Mesenchymal stem cell (in vitro differentiated cells and primary cell): ENCODE measurements around the gene CNTF.

Experiments used
- DNase-seq: peaks from one replicate; pipeline ENCODE4 v3.0.0-alpha.2; 2013
- H2AFZ ChIP-seq: one replicate; pipeline ENCODE4 v1.6.1; 2013; ENCODE audit warnings: low read depth, mild to moderate bottlenecking, control low read depth, inconsistent platforms, low read length, moderate library complexity
- H2AK5ac ChIP-seq: 2 replicates; pipeline ENCODE4 v1.6.1; 2013; ENCODE audit warnings: low read length, moderate library complexity, mild to moderate bottlenecking, inconsistent platforms; ENCODE audit not compliant: severe bottlenecking
- H2BK120ac ChIP-seq: one replicate; pipeline ENCODE4 v1.6.1; 2013; ENCODE audit warnings: low read depth, mild to moderate bottlenecking, inconsistent platforms, low read length, moderate library complexity
- H2BK12ac ChIP-seq, 2 experiments: one replicate each; pipeline ENCODE4 v1.6.1; 2013; ENCODE audit warnings: inconsistent platforms in 2 of 2, low read length in 2 of 2, mild to moderate bottlenecking in 2 of 2, moderate library complexity in 2 of 2, control low read depth in 1 of 2
- H2BK15ac ChIP-seq: one replicate; pipeline ENCODE4 v1.6.1; 2013; ENCODE audit warnings: mild to moderate bottlenecking, low read depth, inconsistent platforms; ENCODE audit not compliant: poor library complexity, severe bottlenecking
- H2BK5ac ChIP-seq: 2 replicates; pipeline ENCODE4 v1.6.1; 2013; ENCODE audit warnings: low read depth, mild to moderate bottlenecking, low read length, control low read depth, inconsistent platforms; ENCODE audit not compliant: poor library complexity, severe bottlenecking
- H3K14ac ChIP-seq, 2 experiments: one replicate each; pipeline ENCODE4 v1.6.1; 2013; ENCODE audit warnings: inconsistent platforms in 2 of 2, low read length in 2 of 2, control low read depth in 1 of 2, mild to moderate bottlenecking in 1 of 2, moderate library complexity in 1 of 2
- H3K18ac ChIP-seq, 2 experiments: one replicate each; pipeline ENCODE4 v1.6.1; 2013; ENCODE audit warnings: inconsistent platforms in 2 of 2, low read length in 2 of 2, control low read depth in 1 of 2, low read depth in 1 of 2, mild to moderate bottlenecking in 1 of 2
- H3K23ac ChIP-seq, 2 experiments: one replicate each; pipeline ENCODE4 v1.6.1; 2013; ENCODE audit warnings: inconsistent platforms in 2 of 2, low read length in 2 of 2, mild to moderate bottlenecking in 2 of 2, moderate library complexity in 2 of 2, control low read depth in 1 of 2
- H3K27ac ChIP-seq: 2 replicates; pipeline ENCODE4 v1.5.1; 2013; ENCODE audit warnings: mild to moderate bottlenecking, moderate library complexity, low read length, control low read depth, inconsistent platforms; ENCODE audit not compliant: poor library complexity, severe bottlenecking
- H3K27me3 ChIP-seq, 2 experiments: 2 replicates each; pipeline versions ENCODE4 v1.6.1 to v1.7.0; 2013; ENCODE audit warnings: low read length in 2 of 2, mild to moderate bottlenecking in 2 of 2, moderate library complexity in 2 of 2, control low read depth in 1 of 2, inconsistent platforms in 1 of 2; ENCODE audit not compliant: control insufficient read depth in 1 of 2, insufficient read depth in 1 of 2
- H3K36me3 ChIP-seq, 2 experiments: 2 replicates each; pipeline versions ENCODE4 v1.6.1 to v1.7.0; 2013; ENCODE audit warnings: low read length in 2 of 2, control low read depth in 1 of 2, inconsistent platforms in 1 of 2, low read depth in 1 of 2, mild to moderate bottlenecking in 1 of 2; ENCODE audit not compliant: insufficient read depth in 2 of 2, control insufficient read depth in 1 of 2
- H3K4ac ChIP-seq, 2 experiments: one replicate each; pipeline ENCODE4 v1.6.1; 2013; ENCODE audit warnings: inconsistent platforms in 2 of 2, low read length in 2 of 2, mild to moderate bottlenecking in 2 of 2, moderate library complexity in 2 of 2, control low read depth in 1 of 2, low read depth in 1 of 2
- H3K4me1 ChIP-seq: 2 replicates; pipeline ENCODE4 v1.6.1; 2013; ENCODE audit warnings: low read depth, low read length, control low read depth; ENCODE audit not compliant: control insufficient read depth, insufficient read depth
- H3K4me2 ChIP-seq: 2 replicates; pipeline ENCODE4 v1.6.1; 2013; ENCODE audit warnings: low read length, mild to moderate bottlenecking, inconsistent platforms; ENCODE audit not compliant: poor library complexity, severe bottlenecking
- H3K4me3 ChIP-seq, 2 experiments: 2 replicates each; pipeline versions ENCODE4 v1.5.1 to v1.7.0; 2013; ENCODE audit warnings: low read length in 2 of 2, mild to moderate bottlenecking in 2 of 2, control low read depth in 1 of 2, low read depth in 1 of 2; ENCODE audit not compliant: insufficient read depth in 1 of 2
- H3K79me1 ChIP-seq: replicated peaks from 2 replicates; pipeline ENCODE4 v1.6.1; 2013; ENCODE audit warnings: mild to moderate bottlenecking, control low read depth, low read length, inconsistent platforms; ENCODE audit not compliant: poor library complexity, severe bottlenecking
- H3K9ac ChIP-seq: 2 replicates; pipeline ENCODE4 v1.7.0; 2013; ENCODE audit warnings: mild to moderate bottlenecking, low read length, moderate library complexity
- H3K9me3 ChIP-seq: 2 replicates; pipeline ENCODE4 v1.7.0; 2013; ENCODE audit warnings: mild to moderate bottlenecking, low read length; ENCODE audit not compliant: control insufficient read depth
- H4K8ac ChIP-seq: one replicate; pipeline ENCODE4 v1.6.1; 2013; ENCODE audit warnings: inconsistent platforms, mild to moderate bottlenecking, low read length, moderate library complexity
- H4K91ac ChIP-seq: one replicate; pipeline ENCODE4 v1.6.1; 2013; ENCODE audit warnings: mild to moderate bottlenecking, low read length, inconsistent platforms
- WGBS: methylation state at CpG from one replicate; pipeline ENCODE4 v1.1.7; 2013; ENCODE audit warnings: mixed read lengths; 5-methylcytosine and 5-hydroxymethylcytosine counted together

The CNTF gene

DNA sequence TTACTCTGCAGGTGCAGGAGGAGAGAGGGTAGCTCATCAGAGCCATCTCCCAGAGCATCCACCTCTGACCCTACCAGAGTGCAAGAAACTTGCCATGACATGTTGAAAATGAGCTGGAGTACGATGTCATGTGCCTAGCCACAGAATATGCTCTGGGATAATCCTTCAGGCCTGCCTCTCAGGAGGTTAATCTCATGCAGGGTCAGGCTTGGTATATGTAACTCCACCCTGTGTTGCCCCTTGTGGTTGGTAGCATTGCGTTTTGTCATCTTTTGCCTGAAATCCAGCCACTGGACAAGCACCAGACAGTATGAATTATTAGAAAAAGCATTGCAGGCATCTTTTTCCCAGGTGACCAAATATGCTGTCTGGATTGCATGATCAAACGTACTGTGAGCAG is 36.2 kb downstream of the CNTF start:
- no peak overlapping the region for H2BK120ac ChIP-seq
- no peak overlapping the region for H4K8ac ChIP-seq
- no peak overlapping the region for H3K18ac ChIP-seq
- H3K9me3 ChIP-seq: no peaks in the 10 kb centered on the region
- H2BK12ac ChIP-seq: no peak overlapping the region
- H2BK5ac ChIP-seq: no peak overlapping the region
- H3K4me1 ChIP-seq: no peaks in the 10 kb centered on the region
- no peak overlapping the region for H4K91ac ChIP-seq
- no peak overlapping the region for H3K14ac ChIP-seq
- H3K4ac ChIP-seq: no peak overlapping the region
- H3K9ac ChIP-seq: no peak overlapping the region
- no peak for DNase-seq
- 74% methylated on average over 3 of the region's 3 CpGs for WGBS
- peaks cover 0 to 3% of the 10 kb centered on the region in 2 experiments for H3K27me3 ChIP-seq
- H2AK5ac ChIP-seq: no peak overlapping the region
- no peaks in the 10 kb centered on the region for H3K79me1 ChIP-seq
- H3K23ac ChIP-seq: no peak overlapping the region
- H3K27ac ChIP-seq: no peak overlapping the region
- H2BK15ac ChIP-seq: no peak overlapping the region
- no peak overlapping the region for H3K4me2 ChIP-seq
- H2AFZ ChIP-seq: no peak overlapping the region
- no peak overlapping the region for H3K4me3 ChIP-seq
- no peaks in the 10 kb centered on the region for H3K36me3 ChIP-seq

DNA sequence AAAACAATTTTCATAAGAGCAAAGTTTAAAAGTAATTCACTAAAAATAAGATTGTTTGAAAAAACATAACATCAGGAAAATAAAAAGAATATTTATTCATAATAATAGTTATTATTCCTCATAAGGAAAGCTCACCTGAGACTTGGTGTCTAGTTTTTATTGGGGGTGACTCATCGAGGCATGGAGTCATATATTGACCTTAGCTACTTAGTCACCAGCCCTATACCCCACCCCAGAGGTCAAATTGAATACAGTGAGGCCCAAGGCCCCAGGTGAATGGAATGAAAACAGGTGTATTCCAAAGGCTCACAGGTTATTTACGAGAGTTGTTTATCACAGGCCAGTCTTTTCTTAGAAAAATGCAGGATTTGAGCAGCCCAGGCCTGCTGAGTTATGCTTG is 36.9 kb downstream of the CNTF start:
- Histone ChIP-seq H3K14ac (no peak overlapping the region), H3K4ac (no peak overlapping the region), H3K27ac (no peak overlapping the region), H3K4me3 (no peak overlapping the region), H2AK5ac (no peak overlapping the region), H3K9me3 (no peaks in the 10 kb centered on the region), H3K36me3 (no peaks in the 10 kb centered on the region), H3K23ac (no peak overlapping the region), H2BK120ac (no peak overlapping the region), H2BK12ac (no peak overlapping the region), H4K91ac (no peak overlapping the region), H4K8ac (no peak overlapping the region), H3K18ac (no peak overlapping the region), H3K9ac (no peak overlapping the region), H2BK15ac (no peak overlapping the region), H3K4me2 (no peak overlapping the region), H3K27me3 (peaks cover 0 to 3% of the 10 kb centered on the region in 2 experiments), H3K4me1 (no peaks in the 10 kb centered on the region), H3K79me1 (no peaks in the 10 kb centered on the region), H2AFZ (no peak overlapping the region), H2BK5ac (no peak overlapping the region)
- DNase-seq: no peak
- 21% methylated on average over 2 of the region's 2 CpGs for WGBS

DNA sequence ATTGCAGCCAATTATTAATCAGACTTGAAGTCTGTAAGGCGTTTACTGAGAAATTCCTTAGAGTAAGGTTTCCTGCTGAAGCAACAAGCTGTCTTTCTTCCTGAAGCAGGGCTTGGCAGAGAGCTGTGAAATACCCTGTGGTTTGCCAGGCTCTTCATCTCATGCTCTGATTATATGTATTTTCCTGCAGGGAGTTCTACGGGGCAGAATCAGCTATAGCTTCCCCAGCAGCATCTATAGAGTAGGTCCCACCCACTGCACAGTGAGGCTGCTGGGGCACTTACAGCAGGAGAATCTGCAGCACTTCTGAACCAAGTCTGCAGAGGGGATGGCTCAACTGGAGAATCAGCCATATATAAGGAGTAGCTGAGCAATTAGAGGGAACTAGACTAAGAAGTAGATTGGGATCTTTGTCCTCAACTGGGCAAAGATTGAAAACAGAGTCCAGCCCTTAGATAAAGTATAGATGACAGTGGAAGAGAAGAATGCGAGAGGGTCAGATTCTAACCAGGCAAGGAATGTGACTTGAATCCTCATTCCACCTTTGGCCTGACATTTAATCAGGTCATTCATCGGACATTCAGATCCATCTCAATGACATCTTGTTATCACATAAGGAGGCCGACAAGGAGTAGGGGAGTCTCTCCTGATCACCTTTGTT is 37.6 kb downstream of the CNTF start:
- Histone ChIP-seq H2AK5ac (no peak overlapping the region), H4K8ac (no peak overlapping the region), H2BK120ac (no peak overlapping the region), H3K79me1 (no peaks in the 10 kb centered on the region), H3K36me3 (no peaks in the 10 kb centered on the region), H2BK15ac (no peak overlapping the region), H3K4me2 (no peak overlapping the region), H3K23ac (no peak overlapping the region), H2AFZ (no peak overlapping the region), H3K9me3 (no peaks in the 10 kb centered on the region), H3K27ac (no peak overlapping the region), H2BK5ac (no peak overlapping the region), H3K4me3 (no peak overlapping the region), H3K9ac (no peak overlapping the region), H3K4ac (no peak overlapping the region), H3K27me3 (peaks cover 0 to 3% of the 10 kb centered on the region in 2 experiments), H3K18ac (no peak overlapping the region), H3K14ac (no peak overlapping the region), H3K4me1 (no peaks in the 10 kb centered on the region), H4K91ac (no peak overlapping the region), H2BK12ac (no peak overlapping the region)
- 66% methylated on average over 4 of the region's 5 CpGs for WGBS
- DNase-seq: no peak

DNA sequence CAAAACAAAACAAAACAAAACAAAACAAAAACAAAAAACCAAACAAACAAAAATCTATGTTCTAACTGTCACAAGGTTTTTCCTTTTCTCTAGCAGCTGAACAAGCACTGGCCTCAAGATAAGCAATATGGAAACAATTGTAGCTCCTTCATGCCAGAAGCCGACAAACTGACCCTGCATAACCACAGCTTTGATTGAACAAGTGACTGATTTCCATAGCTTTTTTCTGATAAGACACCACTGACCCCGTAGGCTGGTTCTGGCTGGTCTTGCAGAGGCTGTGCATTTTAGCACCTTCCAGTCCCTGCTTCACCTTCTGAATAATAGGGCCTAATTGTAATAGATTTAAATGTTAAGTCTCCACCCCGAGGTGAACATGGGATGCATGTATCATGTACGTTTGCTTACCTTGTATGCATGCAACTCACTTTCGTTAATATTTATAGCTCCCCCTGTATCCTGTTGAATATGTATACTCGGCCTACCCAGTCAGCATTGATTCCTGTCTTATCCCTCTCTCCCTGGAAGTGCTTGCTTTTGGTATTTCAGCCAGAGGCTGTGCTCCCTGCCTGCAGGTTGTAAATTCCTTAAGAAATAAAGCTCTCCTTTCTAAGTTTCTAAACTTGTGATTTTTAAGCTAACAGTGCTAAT is 49.6 kb downstream of the CNTF start:
- 81% methylated on average over 6 of the region's 6 CpGs for WGBS

More for the DNA sequence above, 49.6 kb downstream of the CNTF start:
- Histone ChIP-seq H3K9me3 (no peaks in the 10 kb centered on the region), H3K27ac (no peak overlapping the region), H2AFZ (no peak overlapping the region), H3K18ac (no peak overlapping the region), H3K4me2 (no peak overlapping the region), H3K23ac (no peak overlapping the region), H3K4me3 (no peak overlapping the region), H2BK12ac (no peak overlapping the region), H3K36me3 (no peaks in the 10 kb centered on the region), H3K4ac (no peak overlapping the region), H4K8ac (no peak overlapping the region), H2BK15ac (no peak overlapping the region), H3K4me1 (no peaks in the 10 kb centered on the region), H3K9ac (no peak overlapping the region), H4K91ac (no peak overlapping the region), H2BK120ac (no peak overlapping the region), H3K79me1 (no peaks in the 10 kb centered on the region), H2BK5ac (no peak overlapping the region), H2AK5ac (no peak overlapping the region), H3K27me3 (peaks cover 0 to 7% of the 10 kb centered on the region in 2 experiments), H3K14ac (no peak overlapping the region)
- no peak for DNase-seq
